ENCODE measurements around the gene GBF1.
"Not testable (repeated sequence)": the region's sequence is repeated elsewhere in the genome, so short reads cannot be mapped to it uniquely, and the experiment has no call there.

GBF1 gene

GRCh38 chr10:102275343-102275742 is 30.0 kb downstream of the GBF1 start:
- no peak for DNase-seq

DNA sequence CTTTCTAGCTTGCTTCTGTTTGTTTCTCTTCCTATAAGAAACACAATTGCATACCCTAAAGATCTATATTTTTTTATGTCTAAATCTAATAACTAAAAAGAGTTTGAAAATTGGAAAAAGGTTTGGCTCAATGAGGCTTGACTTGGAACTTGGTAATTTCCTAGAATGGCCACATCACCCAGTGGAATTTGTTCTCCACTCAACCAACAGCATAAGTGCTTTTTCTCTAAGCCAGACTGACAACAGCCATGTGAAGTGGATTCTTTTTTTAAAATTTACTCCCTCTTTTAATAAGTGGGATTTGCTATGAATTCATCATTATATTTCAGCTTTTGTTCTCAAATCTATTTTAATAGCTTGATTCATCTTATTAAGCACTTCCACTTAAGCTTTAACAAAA is 33.8 kb downstream of the GBF1 start:
- DNase-seq: no peak

- peak; percentile 19 for DNase-seq
Measured at GRCh38 chr10:102280397-102281101, 35.2 kb downstream of the GBF1 start.

DNA sequence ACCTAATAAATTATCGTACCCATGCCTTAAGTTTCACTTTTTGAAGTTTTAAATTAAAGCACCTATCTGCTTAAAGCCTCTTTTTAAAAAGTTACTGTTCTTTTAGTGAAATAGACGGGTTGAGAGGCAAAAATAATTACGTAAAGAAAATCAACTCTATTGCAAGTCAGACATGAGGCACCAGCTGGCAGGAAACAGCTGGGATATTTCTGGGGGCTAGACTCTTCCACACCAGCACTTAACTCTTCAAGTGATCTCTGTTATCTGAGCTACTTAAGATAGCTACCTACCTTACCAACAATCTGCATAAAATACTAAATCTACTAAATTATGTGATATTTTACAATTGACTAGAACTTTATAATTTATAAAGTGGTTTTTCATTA is 35.8 kb downstream of the GBF1 start:
- no peak for DNase-seq

GRCh38 chr10:102283488-102283887 is 38.2 kb downstream of the GBF1 start:
- DNase-seq: no peak

DNA sequence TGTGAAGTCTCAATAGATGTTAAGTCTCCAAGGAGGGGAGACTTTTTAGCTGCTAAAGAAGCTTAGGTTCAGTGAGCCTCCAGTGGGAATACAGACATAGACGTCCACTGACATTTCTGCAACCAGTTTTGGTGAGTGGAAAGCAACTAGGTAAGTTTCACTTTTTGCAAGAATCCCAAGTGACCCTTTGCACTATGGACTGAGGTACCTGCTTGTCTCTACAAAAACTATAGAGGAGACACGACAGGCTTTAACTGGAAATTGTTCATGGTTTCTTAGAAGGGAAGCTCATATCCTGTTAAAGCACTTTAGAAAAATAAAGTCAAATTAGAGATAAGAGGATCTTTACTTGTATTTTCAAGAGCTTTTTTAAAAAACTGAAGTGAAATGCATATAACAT is 38.6 kb downstream of the GBF1 start:
- DNase-seq: no peak

DNA sequence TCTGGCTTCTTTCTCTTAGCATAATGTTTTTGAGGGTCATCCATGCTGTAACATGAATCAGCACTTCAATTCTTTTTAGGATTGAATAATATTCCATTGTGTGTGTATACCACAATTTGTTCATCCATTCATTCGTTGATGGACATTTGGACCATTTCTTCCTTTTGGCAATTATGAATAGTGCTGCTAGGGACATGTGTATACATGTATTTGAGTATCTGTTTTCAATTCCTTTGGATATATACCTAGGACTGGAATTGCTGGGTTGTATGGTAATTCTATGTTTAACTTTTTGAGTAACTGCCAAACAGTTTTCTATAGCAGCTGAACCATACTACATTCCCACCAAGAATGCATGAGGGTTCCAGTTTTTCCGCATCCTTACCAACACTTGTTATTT is 39.2 kb downstream of the GBF1 start:
- no peak for DNase-seq

GRCh38 chr10:102285133-102285532 is 39.8 kb downstream of the GBF1 start:
- DNase-seq: no peak

DNA sequence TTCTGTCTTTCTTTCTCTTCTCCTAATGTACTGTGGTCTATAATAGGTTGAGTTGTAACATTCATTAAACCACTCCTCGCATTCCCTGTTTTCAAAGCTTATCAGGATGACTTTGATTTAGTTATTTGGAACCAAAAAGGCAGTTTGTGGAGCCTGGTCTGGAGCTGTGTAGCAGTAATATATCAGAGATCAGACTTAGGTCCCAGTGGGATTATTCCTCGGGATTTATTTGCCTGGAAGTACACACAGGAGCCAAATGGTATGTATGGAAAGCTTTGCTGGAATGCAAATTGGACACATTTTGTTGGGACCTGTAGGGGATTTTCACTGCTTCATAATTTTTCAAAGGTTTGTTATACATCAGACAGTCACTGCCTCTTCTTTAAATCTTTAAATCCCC is 40.9 kb downstream of the GBF1 start:
- no peak for DNase-seq

GRCh38 chr10:102287538-102287937 is 42.2 kb downstream of the GBF1 start:
- no peak for DNase-seq

DNA sequence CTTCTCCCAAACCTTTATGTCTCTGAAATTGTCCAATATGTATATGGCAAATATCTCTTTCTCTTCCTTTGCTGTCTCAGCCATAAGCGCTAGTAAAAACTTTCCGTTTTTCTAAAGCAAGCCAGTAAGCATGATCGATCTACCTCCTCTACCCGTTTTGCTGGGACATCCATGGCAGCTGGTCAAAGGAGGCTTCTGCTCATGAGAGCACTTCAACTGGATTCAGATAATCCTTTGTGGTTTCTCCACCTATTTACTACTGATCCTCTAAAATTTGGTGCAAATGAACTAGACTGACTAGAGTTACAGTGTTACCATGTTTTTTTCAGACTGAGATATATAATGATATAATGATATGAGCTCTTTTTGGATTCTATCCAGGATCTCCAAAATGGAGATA is 42.7 kb downstream of the GBF1 start:
- DNase-seq: no peak

GRCh38 chr10:102289356-102289755 is 44.0 kb downstream of the GBF1 start:
- no peak for DNase-seq

- DNase-seq: no peak
Measured at GRCh38 chr10:102289840-102290239, 44.5 kb downstream of the GBF1 start.

GRCh38 chr10:102291221-102291905 is 46.0 kb downstream of the GBF1 start:
- DNase-seq: no peak

- no peak for DNase-seq
Measured at GRCh38 chr10:102297101-102297500, 51.8 kb downstream of the GBF1 start.

- DNase-seq: no peak
Measured at GRCh38 chr10:102298899-102299298, 53.6 kb downstream of the GBF1 start.

DNA sequence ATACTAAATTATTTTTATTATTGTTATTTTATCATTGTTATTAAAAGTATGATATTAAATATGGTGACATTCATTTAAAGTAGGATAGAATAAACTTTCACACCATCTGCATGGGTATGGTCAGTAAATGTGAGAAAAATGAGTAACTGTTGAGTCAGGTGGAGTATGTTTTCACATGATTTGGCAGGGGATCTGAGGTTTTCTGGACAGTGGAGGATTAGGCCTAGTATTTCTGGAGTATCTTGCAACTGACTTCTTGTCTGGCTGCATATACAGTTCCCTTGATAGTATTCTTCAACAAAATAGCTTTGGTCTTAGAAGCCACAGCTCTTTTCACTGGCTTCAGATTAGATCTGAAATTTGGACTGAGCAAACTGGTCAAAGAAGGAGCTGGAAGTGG is 54.5 kb downstream of the GBF1 start:
- peak; percentile 44 for DNase-seq

DNA sequence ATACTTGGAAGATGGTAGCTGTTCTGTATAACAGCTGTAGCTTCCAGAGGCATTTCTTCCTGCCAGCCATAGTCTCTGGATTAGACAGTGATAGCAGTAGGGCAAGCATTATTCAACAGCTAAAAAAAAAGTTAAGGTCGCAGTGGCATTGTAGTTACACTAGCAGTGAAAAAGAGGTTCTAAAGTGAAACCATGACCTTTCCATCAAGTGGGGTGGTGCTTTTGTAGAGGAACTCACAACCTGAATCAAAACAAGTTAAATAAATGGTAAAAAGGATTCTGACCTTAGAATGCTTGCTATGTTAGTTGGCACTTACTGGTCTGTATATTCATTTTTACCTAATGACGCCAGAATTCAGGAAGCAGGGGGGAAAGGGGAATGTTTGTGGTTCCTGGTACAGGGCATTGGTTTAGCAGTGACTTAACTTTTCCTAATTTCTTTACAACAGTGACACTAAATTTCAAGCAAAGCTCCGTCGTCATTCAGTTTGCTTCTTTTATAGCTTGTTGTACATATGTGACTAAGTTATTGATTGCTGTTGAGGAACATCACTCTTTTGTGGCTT is 55.0 kb downstream of the GBF1 start:
- peak; percentile 69 for DNase-seq

- DNase-seq: not testable (repeated sequence)
Measured at GRCh38 chr10:102300912-102301311, 55.6 kb downstream of the GBF1 start.

GRCh38 chr10:102301332-102301731 is 56.0 kb downstream of the GBF1 start:
- DNase-seq: not testable (repeated sequence)

GRCh38 chr10:102302611-102303010 is 57.3 kb downstream of the GBF1 start:
- no peak for DNase-seq

DNA sequence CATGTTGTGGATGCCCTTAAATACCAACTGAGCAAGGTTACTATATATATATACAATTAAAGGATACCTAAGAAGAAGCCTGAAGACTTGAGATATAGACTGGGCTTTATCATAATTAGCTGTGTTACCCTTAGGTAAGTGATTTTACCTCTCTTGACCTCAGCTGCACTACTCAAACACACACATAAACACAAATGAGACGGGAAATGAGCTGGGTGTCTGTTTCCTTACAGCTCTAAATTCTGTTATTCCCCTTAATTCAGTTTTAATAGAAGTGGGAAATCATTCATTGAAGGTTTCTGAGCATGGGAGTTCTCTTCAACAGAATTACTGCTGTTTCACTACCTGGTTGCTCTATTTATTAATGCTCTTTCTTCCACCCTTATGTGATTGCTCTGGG is 60.7 kb downstream of the GBF1 start:
- DNase-seq: no peak

DNA sequence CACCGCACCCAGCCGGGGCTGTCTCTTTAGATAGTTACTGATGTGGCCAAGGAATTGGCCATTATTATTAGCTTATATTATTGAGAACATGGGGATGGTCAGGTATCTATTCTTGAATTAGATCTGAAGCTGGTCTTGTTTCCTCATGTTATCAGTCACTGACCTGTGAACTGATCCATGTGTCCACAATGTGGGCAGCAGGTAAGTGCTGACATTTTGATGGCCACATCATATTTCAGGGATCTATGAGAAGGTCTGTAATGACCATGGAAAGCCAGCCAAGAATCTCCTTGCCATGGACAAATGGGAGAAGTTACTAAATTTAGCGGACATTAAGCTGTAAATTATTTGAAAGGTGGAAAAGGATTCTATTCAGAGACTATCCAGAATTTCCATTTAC is 61.4 kb downstream of the GBF1 start:
- DNase-seq: no peak

DNA sequence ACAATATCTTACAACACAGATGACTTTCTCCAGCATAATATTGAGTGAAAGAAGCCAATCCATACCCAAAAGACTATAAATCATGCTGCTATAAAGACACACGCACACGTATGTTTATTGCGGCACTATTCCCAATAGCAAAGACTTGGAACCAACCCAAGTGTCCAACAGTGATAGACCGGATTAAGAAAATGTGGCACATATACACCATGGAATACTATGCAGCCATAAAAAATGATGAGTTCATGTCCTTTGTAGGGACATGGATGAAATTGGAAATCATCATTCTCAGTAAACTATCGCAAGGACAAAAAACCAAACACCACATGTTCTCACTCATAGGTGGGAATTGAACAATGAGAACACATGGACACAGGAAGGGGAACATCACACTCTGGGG is 63.0 kb downstream of the GBF1 start:
- DNase-seq: not testable (repeated sequence)
